Measurements from ENCODE around the gene ISCU. TPM values are rescaled to one million over a fixed set of nuclear protein-coding genes. Genes with fewer than 3 reads are reported as not detected.

The ISCU gene
- total RNA-seq, 1 experiment from 2014 or later = 86.9 TPM

GRCh38 chr12:108599541-108599940, 37.1 kb downstream of the ISCU start:
- Mint-ChIP-seq H3K9me3 (ENCODE audit: unreplicated experiment) (no peaks in the 10 kb centered on the region), H3K27me3 (ENCODE audit: insufficient read depth, unreplicated experiment) (peaks cover 4% of the 10 kb centered on the region), H3K4me1 (ENCODE audit: low read depth, unreplicated experiment) (no peaks in the 10 kb centered on the region), H3K27ac (ENCODE audit: unreplicated experiment) (no peak overlapping the region), H3K36me3 (ENCODE audit: insufficient read depth, unreplicated experiment) (no peaks in the 10 kb centered on the region), H3K4me3 (ENCODE audit: unreplicated experiment) (no peak overlapping the region)
- Histone ChIP-seq H3K9me3 (no peaks in the 10 kb centered on the region), H3K4me1 (no peaks in the 10 kb centered on the region), H3K4me3 (ENCODE audit: low read depth, low read length) (no peak overlapping the region), H3K36me3 (ENCODE audit: control insufficient read depth, insufficient read depth, low read length) (no peaks in the 10 kb centered on the region), H3K27me3 (replicated peaks; ENCODE audit: control insufficient read depth, insufficient read depth, low read length) (no peaks in the 10 kb centered on the region)
- ChIA-PET POLR2A (no interaction called here), CTCF (no interaction called here)
- intact Hi-C loops (cut with micrococcal nuclease; ENCODE audit: unreplicated experiment) = no loop called here
- no peak for TF ChIP-seq CTCF (IDR thresholded peaks at IDR 0.05; ENCODE audit: insufficient read depth in 1 of 2, low read depth in 1 of 2, low read length in 1 of 2, severe bottlenecking in 1 of 2, unreplicated experiment in 1 of 2)
- DNase-seq = no peak
- BruUV-seq (replicated peaks) = no TSS peak

GRCh38 chr12:108599948-108600701, 37.7 kb downstream of the ISCU start:
- H3K4me1 ChIP-seq = no peaks in the 10 kb centered on the region
- H3K9me3 ChIP-seq = no peaks in the 10 kb centered on the region
- TF ChIP-seq CTCF (IDR thresholded peaks at IDR 0.05; ENCODE audit: insufficient read depth in 1 of 2, low read depth in 1 of 2, low read length in 1 of 2, severe bottlenecking in 1 of 2, unreplicated experiment in 1 of 2) = no peak
- H3K27ac Mint-ChIP-seq (ENCODE audit: unreplicated experiment) = no peak overlapping the region
- DNase-seq = no peak
- CTCF ChIA-PET = no interaction called here
- intact Hi-C loops (cut with micrococcal nuclease; ENCODE audit: unreplicated experiment) = no loop called here
- peaks cover 4% of the 10 kb centered on the region for H3K27me3 Mint-ChIP-seq (ENCODE audit: insufficient read depth, unreplicated experiment)
- POLR2A ChIA-PET = no interaction called here
- H3K4me3 ChIP-seq (ENCODE audit: low read depth, low read length) = no peak overlapping the region
- no peaks in the 10 kb centered on the region for H3K9me3 Mint-ChIP-seq (ENCODE audit: unreplicated experiment)
- no peaks in the 10 kb centered on the region for H3K36me3 Mint-ChIP-seq (ENCODE audit: insufficient read depth, unreplicated experiment)
- H3K4me1 Mint-ChIP-seq (ENCODE audit: low read depth, unreplicated experiment) = no peaks in the 10 kb centered on the region
- H3K27me3 ChIP-seq (replicated peaks; ENCODE audit: control insufficient read depth, insufficient read depth, low read length) = no peaks in the 10 kb centered on the region
- no peaks in the 10 kb centered on the region for H3K36me3 ChIP-seq (ENCODE audit: control insufficient read depth, insufficient read depth, low read length)
- no peak overlapping the region for H3K4me3 Mint-ChIP-seq (ENCODE audit: unreplicated experiment)
- no TSS peak for BruUV-seq (replicated peaks)

- Histone ChIP-seq H3K4me3 (ENCODE audit: low read depth, low read length) (no peak overlapping the region), H3K27me3 (replicated peaks; ENCODE audit: control insufficient read depth, insufficient read depth, low read length) (no peaks in the 10 kb centered on the region), H3K36me3 (ENCODE audit: control insufficient read depth, insufficient read depth, low read length) (no peaks in the 10 kb centered on the region), H3K9me3 (no peaks in the 10 kb centered on the region), H3K4me1 (no peaks in the 10 kb centered on the region)
- intact Hi-C loops (cut with micrococcal nuclease; ENCODE audit: unreplicated experiment) = no loop called here
- no peak for TF ChIP-seq CTCF (IDR thresholded peaks at IDR 0.05; ENCODE audit: insufficient read depth in 1 of 2, low read depth in 1 of 2, low read length in 1 of 2, severe bottlenecking in 1 of 2, unreplicated experiment in 1 of 2)
- POLR2A ChIA-PET = no interaction called here
- H3K4me1 Mint-ChIP-seq (ENCODE audit: low read depth, unreplicated experiment) = no peaks in the 10 kb centered on the region
- H3K4me3 Mint-ChIP-seq (ENCODE audit: unreplicated experiment) = no peak overlapping the region
- H3K27me3 Mint-ChIP-seq (ENCODE audit: insufficient read depth, unreplicated experiment) = peaks cover 4% of the 10 kb centered on the region
- H3K9me3 Mint-ChIP-seq (ENCODE audit: unreplicated experiment) = no peaks in the 10 kb centered on the region
- DNase-seq = no peak
- no peak overlapping the region for H3K27ac Mint-ChIP-seq (ENCODE audit: unreplicated experiment)
- no peaks in the 10 kb centered on the region for H3K36me3 Mint-ChIP-seq (ENCODE audit: insufficient read depth, unreplicated experiment)
- CTCF ChIA-PET = no interaction called here
- no TSS peak for BruUV-seq (replicated peaks)
Measured at GRCh38 chr12:108600702-108601007, 38.3 kb downstream of the ISCU start.
